Left kidney (tissue), 2 donors: ENCODE data around the gene TARBP1. TPM values are rescaled to one million over a fixed set of nuclear protein-coding genes. Genes with fewer than 3 reads are reported as not detected.
"Not testable (repeated sequence)": the region's sequence is repeated elsewhere in the genome, so short reads cannot be mapped to it uniquely, and the experiment has no call there.

Experiments
- DNase-seq: peaks from one replicate; pipeline ENCODE4 v3.0.0-alpha.2; 2013
- polyA plus RNA-seq: library from polyadenylated mRNA; unstranded; fragments of 120-200 nt; gene quantifications from one replicate; pipeline ENCODE4 v1.2.1, GENCODE V29; 2013; ENCODE audit not compliant: insufficient read length

Gene TARBP1
- polyA plus RNA-seq, 1 donor, result 123 TPM

DNA sequence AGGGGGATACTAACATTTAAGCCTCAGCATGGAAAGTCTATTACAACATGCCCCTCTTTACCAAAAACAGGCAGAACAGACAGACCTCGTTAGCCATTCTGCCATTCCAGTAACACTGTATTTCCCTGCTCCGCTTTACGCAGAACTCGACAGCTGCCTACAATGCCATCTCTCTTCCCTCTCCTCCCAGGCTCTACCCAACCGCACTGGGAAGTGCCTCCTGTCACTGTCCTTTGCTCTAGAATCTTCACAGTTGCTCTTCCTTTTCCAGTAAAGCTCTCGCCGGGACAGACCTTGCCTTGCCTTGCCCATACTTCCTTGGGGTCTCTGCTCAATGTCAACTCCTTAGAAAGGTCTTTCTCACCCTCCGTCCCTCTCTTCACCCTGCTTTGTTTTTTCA lies 82.9 kb downstream of the TARBP1 start:
- DNase-seq, result no peak

DNA sequence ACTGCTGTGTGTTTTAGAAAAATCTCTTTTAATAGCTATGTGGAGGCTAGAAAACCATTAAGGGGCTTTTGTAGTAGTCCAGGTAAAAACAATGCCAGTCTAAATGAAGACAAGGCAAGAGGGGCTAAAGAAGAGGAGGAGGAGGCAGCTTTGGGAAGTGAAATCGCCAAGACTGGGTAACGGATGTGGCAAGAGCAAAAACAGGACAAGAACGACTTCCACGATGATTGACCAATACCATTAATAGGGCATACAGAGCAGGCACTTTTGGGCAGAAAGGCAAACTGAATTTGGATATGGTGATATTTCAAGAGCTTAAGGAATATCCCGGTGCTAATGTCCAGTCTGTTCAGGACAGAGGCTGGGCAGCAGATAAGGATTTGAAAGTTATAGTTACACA lies 83.7 kb downstream of the TARBP1 start:
- DNase-seq, result no peak

DNA sequence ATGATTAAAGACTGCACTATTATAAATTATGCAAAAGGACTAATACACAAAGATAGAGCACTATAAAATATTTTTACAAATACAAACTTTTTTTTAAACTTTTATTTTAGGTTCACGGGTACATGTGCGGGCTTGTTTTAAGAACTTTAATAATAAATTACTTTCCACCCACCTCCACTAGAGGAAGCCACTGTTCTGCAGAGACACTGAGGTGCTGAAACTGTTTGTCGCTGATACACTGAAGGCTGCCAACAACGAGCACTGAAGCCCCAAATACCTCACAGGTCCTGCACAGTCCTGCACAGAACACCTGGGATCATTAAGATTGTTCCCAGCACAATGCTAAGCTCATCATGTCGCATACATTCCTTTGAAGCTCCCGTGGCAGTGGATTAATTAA lies 85.8 kb downstream of the TARBP1 start:
- DNase-seq, result no peak

DNA sequence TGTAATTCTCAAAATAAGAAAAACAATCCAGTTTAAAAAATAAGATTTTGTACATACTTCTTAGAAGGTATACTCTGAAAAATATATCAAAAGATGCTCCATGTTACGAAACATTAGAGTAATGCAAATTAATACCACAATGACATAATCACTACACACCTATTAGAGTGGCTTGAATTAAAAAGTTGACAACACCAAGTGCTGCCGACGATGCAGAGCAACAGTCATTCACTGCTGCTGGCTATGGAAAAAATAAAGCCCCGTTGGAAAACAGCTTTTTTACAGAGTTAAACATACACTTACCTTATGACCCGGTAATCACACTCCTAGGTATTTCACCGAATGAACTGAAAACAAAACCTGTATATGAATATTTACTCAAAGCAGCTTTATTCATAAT lies 90.9 kb downstream of the TARBP1 start:
- no peak for DNase-seq

DNA sequence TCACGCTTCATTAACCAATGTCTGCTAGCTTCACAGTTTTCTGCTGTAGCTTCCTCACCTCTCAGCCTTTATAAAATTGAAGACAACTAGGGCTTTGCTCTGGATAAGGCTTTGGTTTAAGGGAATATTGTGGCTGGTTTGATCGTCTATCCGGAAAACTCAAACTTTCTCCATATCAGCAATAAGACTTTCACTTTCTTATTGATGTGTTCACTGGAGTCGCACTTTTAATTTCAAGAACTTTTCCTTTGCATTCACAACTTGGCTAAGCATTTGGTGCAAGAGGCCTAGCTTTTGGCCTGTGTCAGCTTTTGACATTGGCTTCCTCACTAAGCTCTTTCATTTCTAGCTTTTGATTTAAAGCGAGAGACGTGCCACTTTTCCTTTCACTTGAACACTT lies 92.9 kb downstream of the TARBP1 start:
- no peak for DNase-seq

DNA sequence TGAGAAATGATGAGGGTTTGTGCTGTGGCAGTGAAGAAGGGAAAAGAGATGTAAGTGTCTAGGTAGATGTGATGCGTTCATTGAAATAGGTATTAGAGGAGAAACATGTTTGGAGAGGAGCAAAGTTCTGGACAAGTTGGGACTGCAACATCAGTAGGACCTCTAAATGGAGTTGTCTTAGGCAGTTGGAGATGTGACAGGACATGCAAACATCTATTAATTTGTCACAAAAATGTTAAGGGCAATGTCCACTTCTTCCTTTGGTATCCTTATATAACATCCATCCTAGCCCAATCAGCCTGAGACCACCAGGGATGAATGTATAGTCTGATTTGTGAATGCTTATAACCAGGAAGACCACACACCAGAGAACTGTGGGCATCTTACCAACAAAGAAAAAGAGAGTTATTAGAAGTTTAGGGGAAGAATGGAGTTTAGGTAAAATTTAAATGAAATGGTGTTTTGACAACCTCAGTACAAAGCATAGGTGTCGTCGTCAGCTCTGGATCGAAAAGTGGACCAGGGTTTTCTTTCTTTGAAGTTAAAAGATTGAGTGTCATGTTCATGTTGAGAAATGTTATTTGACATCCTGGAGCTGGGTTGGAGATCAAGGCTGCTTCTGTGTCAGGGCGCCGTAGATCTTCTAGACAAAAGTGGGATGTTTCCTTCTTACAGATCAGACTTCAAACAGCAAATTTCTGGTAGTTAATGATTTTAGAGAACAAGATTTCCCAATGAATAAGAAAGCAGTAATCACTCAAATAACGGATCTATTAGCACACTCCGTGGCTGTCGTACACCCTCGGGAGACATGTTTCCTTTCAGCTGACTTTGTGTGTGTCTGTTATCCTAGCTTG lies 97.1 kb downstream of the TARBP1 start:
- no peak for DNase-seq

DNA sequence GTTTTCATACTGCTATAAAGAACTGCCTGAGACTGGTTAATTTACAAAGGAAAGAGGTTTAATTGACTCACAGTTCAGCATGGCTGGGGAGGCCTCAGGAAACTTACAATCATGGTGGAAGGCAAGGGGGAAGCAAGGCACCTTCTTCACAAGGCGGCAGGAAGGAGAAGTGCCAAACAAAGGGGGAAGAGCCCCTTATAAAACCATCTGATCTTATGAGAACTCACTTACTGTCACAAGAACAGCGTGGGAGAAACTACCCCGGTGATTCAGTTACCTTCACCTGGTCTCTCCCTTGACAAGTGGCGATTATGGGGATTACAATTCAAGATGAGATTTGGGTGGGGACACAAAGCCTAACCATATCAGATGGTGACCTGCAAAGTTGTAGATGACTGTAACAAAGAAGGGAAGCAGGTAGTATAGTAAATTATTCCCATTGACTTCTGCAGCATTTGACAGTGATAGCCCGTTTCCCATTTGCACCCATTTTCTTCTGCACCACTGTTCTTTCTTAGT lies 99.3 kb downstream of the TARBP1 start:
- DNase-seq, result not testable (repeated sequence)

DNA sequence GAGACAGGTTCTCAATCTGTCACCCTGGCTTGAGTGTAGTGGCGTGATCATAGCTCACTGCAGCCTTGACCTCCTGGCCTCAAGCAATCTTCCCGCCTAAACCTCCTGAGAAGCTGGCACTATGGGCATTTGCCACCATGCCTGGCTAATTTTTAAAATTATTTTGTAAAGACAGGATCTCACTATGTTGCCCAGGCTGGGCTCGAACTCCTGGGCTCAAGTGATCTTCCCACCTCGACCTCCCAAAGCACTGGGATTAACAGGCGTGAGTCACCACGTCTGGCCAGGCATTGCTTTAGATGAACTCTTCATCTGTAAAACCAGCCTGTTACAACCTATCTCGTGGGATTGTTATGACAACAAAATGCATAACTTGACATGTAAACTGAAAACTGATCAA lies 103.3 kb downstream of the TARBP1 start:
- DNase-seq, result no peak

DNA sequence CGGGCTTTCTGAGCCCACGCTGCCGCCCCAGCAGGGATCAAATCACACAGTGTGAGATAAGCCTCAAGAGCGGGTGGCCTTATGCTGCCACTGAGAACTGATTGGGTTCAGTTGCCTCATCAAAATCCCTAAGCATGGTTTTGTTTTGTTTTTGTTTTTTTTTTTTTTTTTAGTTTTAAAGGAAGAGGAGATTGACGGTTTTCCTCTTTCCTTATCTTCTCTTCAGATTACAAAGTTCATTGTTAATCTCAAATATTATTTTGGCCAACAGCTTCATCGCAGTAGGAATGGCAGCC lies 105.1 kb downstream of the TARBP1 start:
- DNase-seq, result no peak

DNA sequence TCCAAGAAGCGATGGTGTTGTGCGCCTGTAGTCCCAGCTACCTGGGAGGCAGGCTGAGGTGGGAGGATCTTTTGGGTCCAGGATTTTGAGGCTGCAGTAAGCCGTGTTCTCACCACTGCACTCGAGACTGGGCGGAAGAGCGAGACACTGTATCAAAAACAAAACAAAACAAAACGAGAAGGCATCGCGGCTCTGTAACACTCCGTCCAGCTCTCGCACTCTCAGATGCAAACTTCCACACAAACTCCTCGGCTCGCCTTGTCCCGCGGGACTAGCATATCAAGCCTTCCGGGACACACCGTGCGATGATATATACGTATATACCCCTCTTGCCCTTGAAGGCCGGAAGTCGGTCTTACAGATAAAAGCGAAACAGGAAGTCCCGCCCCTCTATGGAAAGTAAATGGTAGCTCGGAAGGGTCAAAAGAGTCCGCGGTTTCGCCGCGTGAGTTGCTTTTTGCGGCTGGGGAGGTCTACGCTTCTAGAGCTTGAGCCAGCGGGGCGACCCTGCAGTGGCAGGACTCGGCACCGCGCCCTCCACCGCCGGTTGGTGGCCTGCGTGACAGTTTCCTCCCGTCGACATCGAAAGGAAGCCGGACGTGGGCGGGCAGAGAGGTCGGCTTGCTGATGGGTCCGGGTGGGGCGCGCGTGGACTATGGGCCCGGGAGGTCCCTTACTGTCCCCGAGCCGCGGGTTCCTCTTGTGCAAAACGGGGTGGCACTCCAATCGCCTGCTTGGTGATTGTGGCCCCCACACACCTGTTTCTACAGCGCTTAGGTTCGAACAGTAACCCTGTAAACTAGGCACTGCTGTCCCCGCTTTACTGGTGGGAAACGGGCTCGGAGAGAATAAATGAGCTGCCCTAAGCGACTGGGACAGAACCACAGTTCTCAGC lies 105.7 kb downstream of the TARBP1 start, which contains the start of gene COA6:
Gene COA6, plus strand, starts transcription at position 393 of the 895 bp plus-strand sequence. Its CDS starts 11 bp downstream, at position 404.
- DNase-seq, result peak; percentile 98

DNA sequence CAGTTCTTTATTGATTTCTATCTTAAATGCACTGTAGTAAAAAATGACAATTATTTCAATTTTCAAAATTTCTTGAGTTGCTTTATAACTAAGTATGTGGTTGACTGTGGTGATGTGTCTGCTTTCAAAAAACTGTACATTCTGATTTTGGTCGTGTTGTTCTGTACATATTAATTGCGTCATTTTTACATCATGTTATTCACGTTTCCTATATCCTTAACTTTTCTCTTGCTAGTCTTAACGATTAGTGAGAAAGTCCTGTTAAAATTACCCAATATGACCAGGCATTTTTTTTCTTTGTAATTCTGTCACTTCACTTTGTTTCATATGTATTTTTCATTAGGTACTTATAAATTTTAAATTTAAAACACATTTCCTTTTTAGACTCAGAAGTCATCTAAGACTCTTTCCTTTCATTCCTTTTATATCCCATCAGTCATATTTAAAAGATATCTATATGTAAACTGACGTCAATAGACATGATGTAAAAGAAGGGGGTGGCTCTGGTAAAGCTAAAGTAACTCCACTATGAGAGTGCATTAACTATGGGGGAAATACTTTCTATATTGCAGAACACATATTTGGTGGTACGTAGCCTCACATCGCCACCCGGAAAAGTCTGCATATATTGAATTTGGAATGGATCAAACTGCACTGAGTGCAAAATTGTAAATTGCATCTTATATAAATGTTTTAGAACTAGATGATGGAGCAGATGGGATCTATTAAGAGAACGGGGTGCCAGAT lies 106.8 kb downstream of the TARBP1 start:
- DNase-seq, result no peak

DNA sequence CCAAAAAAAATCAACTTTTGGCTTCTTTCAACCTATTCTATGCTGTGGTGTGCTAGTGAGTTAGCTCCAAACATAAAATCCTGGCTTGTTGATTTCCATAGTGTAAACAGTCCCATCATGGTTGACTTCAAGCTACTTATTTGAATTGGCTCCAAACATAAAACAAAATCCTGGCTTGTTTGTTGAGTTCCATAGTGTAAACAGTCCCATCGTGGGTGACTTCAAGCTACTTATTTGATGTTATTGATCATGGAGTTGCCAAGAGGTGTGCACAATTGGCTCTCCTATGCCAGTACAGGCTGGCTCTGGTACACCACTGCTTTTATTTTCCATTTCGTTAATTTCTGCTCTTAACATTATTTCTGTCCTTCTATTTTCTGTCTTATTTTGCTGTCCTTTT lies 107.6 kb downstream of the TARBP1 start:
- DNase-seq, result no peak

DNA sequence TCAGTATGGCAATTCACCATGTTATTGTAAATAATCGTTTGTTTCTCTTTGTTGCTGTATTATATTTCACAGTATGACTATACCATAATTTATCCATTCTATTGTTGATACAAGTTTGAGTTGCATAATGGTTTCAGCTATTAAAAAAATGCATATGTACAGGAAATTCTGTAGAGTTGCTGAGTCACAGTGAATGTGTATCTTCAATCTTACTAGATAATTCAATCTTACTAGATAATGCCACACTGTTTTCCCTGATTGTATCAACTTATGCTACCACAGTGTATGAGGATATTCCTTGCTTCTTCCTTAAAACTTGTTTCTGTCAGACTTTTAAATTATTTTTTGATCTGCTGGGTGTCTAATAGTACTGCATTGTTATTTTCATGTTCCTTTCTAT lies 109.2 kb downstream of the TARBP1 start:
- no peak for DNase-seq

DNA sequence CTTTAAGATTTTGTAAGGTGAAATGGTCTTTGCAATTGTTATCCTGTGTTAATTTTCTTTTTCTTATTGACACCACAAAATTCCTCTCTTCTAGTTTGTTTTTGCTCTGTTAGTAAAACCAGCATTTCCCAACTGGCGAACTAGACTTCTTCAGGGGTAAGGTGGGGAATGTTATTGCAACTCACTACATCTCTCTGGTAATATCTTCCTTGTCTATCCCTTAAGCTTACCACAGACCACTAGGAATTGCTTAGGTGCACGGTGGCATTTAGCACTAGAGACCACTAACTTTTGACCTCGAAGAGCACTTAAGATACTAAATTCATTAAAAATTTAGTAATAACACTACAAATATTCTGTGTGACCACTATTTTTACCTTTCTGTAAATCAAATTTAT lies 109.9 kb downstream of the TARBP1 start:
- no peak for DNase-seq

DNA sequence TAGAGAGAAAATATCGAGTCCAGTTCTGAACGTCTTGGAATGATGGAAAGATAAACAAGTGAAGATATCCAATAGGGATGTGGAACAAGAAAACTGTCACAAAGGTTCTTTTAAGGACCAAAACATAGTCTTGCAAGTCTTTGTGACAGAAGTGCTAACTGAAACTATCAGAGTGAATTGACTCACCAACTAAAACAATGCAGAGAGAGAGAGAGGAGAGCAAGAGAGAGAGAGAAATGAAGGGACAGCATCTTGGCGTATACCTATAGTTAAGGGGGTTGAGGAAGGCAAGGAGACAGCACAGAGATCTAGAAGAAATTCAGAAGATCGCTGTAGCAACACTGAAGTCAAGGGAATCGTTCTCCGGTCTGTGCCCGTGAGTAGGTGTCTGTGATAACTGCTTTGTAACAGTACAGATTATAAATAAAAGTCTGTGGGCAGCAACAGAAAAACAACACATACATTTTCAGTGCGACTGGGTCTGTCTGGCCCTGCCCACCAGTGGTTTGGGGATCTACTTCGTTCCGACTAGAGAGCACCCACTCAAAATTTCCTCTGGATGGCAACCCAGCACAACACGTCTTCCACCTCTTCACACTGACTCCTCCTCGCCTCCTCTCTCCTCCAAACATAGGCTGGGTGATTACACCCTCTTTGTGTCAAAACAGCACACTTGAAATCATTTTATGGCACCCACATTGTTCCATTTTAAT lies 110.5 kb downstream of the TARBP1 start:
- DNase-seq, result no peak

DNA sequence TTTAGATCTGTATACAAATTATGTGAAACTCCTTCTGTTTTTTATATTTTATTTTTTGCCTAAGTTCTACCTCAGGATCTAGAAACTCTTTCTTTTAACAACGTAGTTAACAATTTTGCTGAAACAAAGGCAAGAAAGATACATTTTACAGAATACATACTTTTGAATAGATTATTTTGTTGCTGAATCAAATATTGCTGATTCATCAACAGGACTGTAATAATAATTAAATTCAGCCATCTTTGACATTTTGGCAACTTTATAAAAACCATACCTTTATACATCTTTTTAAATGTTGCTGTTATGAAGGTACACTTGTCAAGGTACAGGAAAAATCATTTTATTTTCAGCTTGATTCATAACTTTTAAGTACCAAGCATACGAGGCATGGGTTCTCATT lies 116.4 kb downstream of the TARBP1 start:
- no peak for DNase-seq

DNA sequence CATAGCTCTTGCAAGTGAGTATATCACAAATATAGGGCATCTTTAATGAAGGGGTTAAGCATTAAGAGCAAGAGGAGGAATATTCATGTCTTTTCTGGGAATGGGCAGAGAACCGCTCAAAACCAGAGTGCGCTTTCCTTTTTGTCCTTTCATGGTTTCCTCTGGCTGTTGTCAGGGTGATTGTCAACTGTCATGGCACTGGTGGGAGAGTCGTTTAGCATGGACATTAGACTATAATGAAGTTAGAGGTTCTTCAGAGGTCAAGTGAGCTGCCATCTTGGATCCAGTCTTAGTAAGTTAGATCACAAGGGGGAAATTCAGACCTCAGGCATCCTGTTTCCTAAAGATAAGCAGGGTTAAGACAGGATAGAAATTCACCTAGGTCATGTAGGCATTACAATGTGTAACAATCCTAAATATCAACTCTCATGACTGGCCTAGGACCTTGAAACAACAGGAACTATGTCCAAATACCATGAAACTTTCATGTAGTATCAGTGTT lies 117.8 kb downstream of the TARBP1 start:
- no peak for DNase-seq

DNA sequence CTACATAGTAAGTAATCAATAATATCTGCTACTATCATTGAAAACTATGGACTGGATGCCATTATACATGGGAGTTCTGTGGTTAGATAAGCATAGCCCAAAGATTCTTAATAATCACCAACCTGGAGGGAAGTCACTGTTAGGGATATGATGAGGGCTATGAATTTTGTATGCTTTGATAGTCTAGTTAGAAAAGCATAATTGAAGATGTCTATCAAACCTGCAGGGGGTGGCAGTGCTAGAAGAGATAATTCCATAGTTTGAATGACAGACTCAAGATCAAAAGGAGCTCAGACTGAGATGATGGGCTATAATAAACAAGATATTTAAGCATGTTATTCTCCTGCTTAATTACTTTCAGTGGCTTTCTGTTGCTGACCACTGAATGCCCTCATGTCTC lies 121.1 kb downstream of the TARBP1 start:
- DNase-seq, result no peak

DNA sequence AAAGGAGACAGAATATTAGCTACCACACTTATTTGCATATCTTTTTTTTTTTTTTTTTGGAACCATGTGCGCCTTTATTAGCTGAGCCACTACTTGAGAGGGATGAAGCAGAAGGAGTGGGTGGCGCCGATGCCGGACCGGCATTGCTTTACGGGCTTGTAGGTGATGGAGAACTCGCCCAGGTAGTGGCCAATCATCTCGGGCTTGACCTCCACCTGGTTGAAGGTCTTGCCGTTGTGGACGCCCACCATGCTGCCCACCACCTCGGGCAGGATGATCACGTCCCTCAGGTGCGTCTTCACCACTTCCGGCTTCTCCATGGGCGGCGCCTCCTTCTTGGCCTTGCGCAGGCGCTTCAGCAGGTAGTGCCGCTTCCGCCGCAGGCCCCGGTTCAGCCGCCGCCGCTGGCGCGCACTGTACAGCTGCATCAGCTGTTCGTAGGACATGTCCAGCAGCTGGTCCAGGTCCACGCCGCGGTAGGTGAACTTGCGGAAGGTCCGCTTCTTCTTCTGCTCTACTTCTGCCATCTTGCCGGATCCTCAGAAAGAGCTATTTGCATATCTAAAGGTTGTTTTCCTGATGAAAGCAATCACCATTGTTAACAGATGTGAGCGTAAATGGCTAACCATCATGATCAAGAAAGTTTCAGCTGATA lies 122.2 kb downstream of the TARBP1 start:
- DNase-seq, result not testable (repeated sequence)

DNA sequence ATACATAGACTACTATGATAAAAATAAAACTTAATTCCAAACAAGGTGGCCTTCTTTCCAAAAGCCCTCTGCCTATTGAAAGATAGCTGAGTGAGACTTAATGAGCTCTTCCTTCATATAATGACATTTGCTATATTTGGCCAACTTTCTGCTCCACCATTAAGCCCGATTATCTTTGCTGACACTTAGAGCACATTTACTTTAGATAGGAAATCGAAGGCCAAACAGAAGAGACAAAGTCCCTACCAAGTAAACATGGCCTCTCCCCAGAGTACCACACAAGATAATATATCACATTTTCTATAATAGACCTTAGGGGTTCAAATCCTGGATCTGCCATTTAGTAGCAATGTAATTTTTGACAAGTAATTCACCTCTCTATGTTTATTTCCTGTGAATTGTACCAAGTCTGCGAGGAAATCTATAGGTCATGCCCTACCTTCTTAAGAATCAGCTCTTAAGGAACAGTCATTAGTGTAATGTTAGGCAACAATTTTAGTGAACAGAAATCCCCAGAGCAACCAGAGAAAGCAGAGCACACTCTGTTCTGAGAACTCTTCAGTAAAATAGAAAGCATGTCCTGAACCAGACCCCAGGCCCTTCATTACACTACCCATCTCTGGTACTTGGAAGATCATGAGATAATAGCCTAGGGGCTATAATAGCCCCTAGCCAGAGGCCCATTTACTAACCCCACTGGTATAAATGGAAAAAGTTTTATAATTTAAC lies 123.0 kb downstream of the TARBP1 start:
- no peak for DNase-seq
